ENCODE measurements around the gene SKA1.

SKA1 gene

GRCh38 chr18:50338122-50338521 is 36.7 kb upstream of the SKA1 start:
- POLR2A ChIA-PET = no interaction called here
- CTCF ChIA-PET = no interaction called here
- TF ChIP-seq TARDBP (IDR thresholded peaks at IDR 0.05) (no peak), FOXA1 (IDR thresholded peaks at IDR 0.05) (no peak), NFRKB (IDR thresholded peaks at IDR 0.05) (no peak), ARNT (IDR thresholded peaks at IDR 0.05) (no peak), L3MBTL2 (conservative IDR thresholded peaks at IDR 0.05) (no peak), HDGF (IDR thresholded peaks at IDR 0.05; ENCODE audit: borderline replicate concordance) (no peak), ELF4 (IDR thresholded peaks at IDR 0.05) (no peak), CTBP1 (IDR thresholded peaks at IDR 0.05; ENCODE audit: borderline replicate concordance) (no peak), SUZ12 (IDR thresholded peaks at IDR 0.05) (no peak), ZNF384 (IDR thresholded peaks at IDR 0.05) (no peak), BHLHE40 (IDR thresholded peaks at IDR 0.05; ENCODE audit: borderline replicate concordance) (no peak), SP1 (IDR thresholded peaks at IDR 0.05) (no peak), LEF1 (IDR thresholded peaks at IDR 0.05; ENCODE audit: borderline replicate concordance) (no peak), FOXK2 (IDR thresholded peaks at IDR 0.05) (no peak), FOXM1 (IDR thresholded peaks at IDR 0.05; ENCODE audit: borderline replicate concordance) (no peak)
- TF ChIP-seq, protein P1, sequence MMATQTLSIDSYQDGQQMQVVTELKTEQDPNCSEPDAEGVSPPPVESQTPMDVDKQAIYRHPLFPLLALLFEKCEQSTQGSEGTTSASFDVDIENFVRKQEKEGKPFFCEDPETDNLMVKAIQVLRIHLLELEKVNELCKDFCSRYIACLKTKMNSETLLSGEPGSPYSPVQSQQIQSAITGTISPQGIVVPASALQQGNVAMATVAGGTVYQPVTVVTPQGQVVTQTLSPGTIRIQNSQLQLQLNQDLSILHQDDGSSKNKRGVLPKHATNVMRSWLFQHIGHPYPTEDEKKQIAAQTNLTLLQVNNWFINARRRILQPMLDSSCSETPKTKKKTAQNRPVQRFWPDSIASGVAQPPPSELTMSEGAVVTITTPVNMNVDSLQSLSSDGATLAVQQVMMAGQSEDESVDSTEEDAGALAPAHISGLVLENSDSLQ (IDR thresholded peaks at IDR 0.05) = no peak
- no peak for DNase-seq (ENCODE audit: extremely low spot score)

- ChIA-PET POLR2A (no interaction called here), CTCF (no interaction called here)
- TF ChIP-seq SP1 (IDR thresholded peaks at IDR 0.05) (no peak), CTBP1 (IDR thresholded peaks at IDR 0.05; ENCODE audit: borderline replicate concordance) (no peak), SUZ12 (IDR thresholded peaks at IDR 0.05) (no peak), FOXK2 (IDR thresholded peaks at IDR 0.05) (no peak), BHLHE40 (IDR thresholded peaks at IDR 0.05; ENCODE audit: borderline replicate concordance) (no peak), FOXA1 (IDR thresholded peaks at IDR 0.05) (no peak), L3MBTL2 (conservative IDR thresholded peaks at IDR 0.05) (no peak), ARNT (IDR thresholded peaks at IDR 0.05) (no peak), LEF1 (IDR thresholded peaks at IDR 0.05; ENCODE audit: borderline replicate concordance) (no peak), ZNF384 (IDR thresholded peaks at IDR 0.05) (no peak), FOXM1 (IDR thresholded peaks at IDR 0.05; ENCODE audit: borderline replicate concordance) (no peak)
- no peak for DNase-seq (ENCODE audit: extremely low spot score)
These were observed 36.1 kb upstream of the SKA1 start for GRCh38 chr18:50338715-50339114.

DNA sequence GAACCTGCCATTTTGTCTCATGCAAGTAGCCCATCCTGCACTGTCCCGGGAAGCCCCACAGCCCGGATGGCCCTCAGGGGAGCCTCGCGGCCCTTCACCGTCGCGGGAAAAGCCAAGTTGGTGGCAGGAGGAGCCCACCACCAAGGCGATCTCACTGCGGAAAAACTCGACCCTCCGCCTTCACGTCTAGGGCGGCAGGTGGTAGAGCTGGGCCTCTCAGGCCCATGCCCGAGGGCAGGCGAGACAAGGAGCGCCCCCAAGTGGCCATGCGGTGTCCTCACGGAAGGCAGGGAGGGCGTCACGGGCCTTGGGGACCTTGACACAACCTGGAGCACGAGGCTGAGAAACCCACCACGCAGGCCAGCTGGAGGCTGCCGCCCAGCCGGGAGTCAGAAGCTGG is 34.8 kb upstream of the SKA1 start:
- POLR2A ChIA-PET = no interaction called here

GRCh38 chr18:50341443-50341842 is 33.4 kb upstream of the SKA1 start:
- TF ChIP-seq, protein P1 (IDR thresholded peaks at IDR 0.05) = no peak
- no peak for TF ChIP-seq FOXK2 (IDR thresholded peaks at IDR 0.05)
- no peak for TF ChIP-seq LEF1 (IDR thresholded peaks at IDR 0.05; ENCODE audit: borderline replicate concordance)
- TF ChIP-seq HDGF (IDR thresholded peaks at IDR 0.05; ENCODE audit: borderline replicate concordance) = no peak
- no peak for TF ChIP-seq TARDBP (IDR thresholded peaks at IDR 0.05)
- no peak for TF ChIP-seq FOXM1 (IDR thresholded peaks at IDR 0.05; ENCODE audit: borderline replicate concordance)
- no peak for TF ChIP-seq CTBP1 (IDR thresholded peaks at IDR 0.05; ENCODE audit: borderline replicate concordance)
- TF ChIP-seq SP1 (IDR thresholded peaks at IDR 0.05) = no peak
- TF ChIP-seq ELF4 (IDR thresholded peaks at IDR 0.05) = no peak
- TF ChIP-seq SUZ12 (IDR thresholded peaks at IDR 0.05) = no peak
- TF ChIP-seq ZNF384 (IDR thresholded peaks at IDR 0.05) = no peak
- TF ChIP-seq L3MBTL2 (conservative IDR thresholded peaks at IDR 0.05) = no peak
- no peak for TF ChIP-seq FOXA1 (IDR thresholded peaks at IDR 0.05)
- TF ChIP-seq ARNT (IDR thresholded peaks at IDR 0.05) = no peak
- TF ChIP-seq NFRKB (IDR thresholded peaks at IDR 0.05) = no peak
- no peak for TF ChIP-seq BHLHE40 (IDR thresholded peaks at IDR 0.05; ENCODE audit: borderline replicate concordance)
- ChIA-PET POLR2A (no interaction called here), CTCF (no interaction called here)
- DNase-seq (ENCODE audit: extremely low spot score) = no peak

More for the DNA sequence above, 34.8 kb upstream of the SKA1 start:
- TF ChIP-seq SUZ12 (IDR thresholded peaks at IDR 0.05) (no peak), ZNF384 (IDR thresholded peaks at IDR 0.05) (no peak), FOXK2 (IDR thresholded peaks at IDR 0.05) (no peak), NFRKB (IDR thresholded peaks at IDR 0.05) (no peak), CTBP1 (IDR thresholded peaks at IDR 0.05; ENCODE audit: borderline replicate concordance) (no peak), HDGF (IDR thresholded peaks at IDR 0.05; ENCODE audit: borderline replicate concordance) (no peak), SP1 (IDR thresholded peaks at IDR 0.05) (no peak), LEF1 (IDR thresholded peaks at IDR 0.05; ENCODE audit: borderline replicate concordance) (no peak)
- no peak for DNase-seq (ENCODE audit: extremely low spot score)
- CTCF ChIA-PET = no interaction called here

GRCh38 chr18:50350699-50351098 is 24.1 kb upstream of the SKA1 start:
- ChIA-PET POLR2A (no interaction called here), CTCF (no interaction called here)
- TF ChIP-seq FOXK2 (IDR thresholded peaks at IDR 0.05) = no peak
- TF ChIP-seq SUZ12 (IDR thresholded peaks at IDR 0.05) = no peak
- TF ChIP-seq ZNF384 (IDR thresholded peaks at IDR 0.05) = no peak
- TF ChIP-seq L3MBTL2 (conservative IDR thresholded peaks at IDR 0.05) = no peak
- TF ChIP-seq CTBP1 (IDR thresholded peaks at IDR 0.05; ENCODE audit: borderline replicate concordance) = no peak
- no peak for TF ChIP-seq LEF1 (IDR thresholded peaks at IDR 0.05; ENCODE audit: borderline replicate concordance)
- no peak for TF ChIP-seq SP1 (IDR thresholded peaks at IDR 0.05)
- TF ChIP-seq FOXM1 (IDR thresholded peaks at IDR 0.05; ENCODE audit: borderline replicate concordance) = no peak
- no peak for TF ChIP-seq NFRKB (IDR thresholded peaks at IDR 0.05)
- TF ChIP-seq, protein P1 (IDR thresholded peaks at IDR 0.05) = no peak
- TF ChIP-seq TARDBP (IDR thresholded peaks at IDR 0.05) = no peak
- no peak for TF ChIP-seq ELF4 (IDR thresholded peaks at IDR 0.05)
- TF ChIP-seq BHLHE40 (IDR thresholded peaks at IDR 0.05; ENCODE audit: borderline replicate concordance) = no peak
- TF ChIP-seq HDGF (IDR thresholded peaks at IDR 0.05; ENCODE audit: borderline replicate concordance) = no peak
- DNase-seq (ENCODE audit: extremely low spot score) = no peak
